HAP-1 (cell line): Measurements from ENCODE around the gene CR1.
"Not testable (repeated sequence)": the region's sequence is repeated elsewhere in the genome, so short reads cannot be mapped to it uniquely, and the experiment has no call there.

Experiments
- DNase-seq, 2 experiments: peaks; one replicate each; pipeline ENCODE4 v3.0.0-alpha.2; 2016 to 2020; ENCODE audit warnings: low spot score in 2 of 2
- H3K27me3 ChIP-seq: fragments of 250-450 bp; sonication (Bioruptor Pico); 2 replicates; pipeline ENCODE4 v1.5.1; 2020; ENCODE audit warnings: low read depth, mild to moderate bottlenecking, moderate library complexity
- H3K36me3 ChIP-seq: fragments of 250-450 bp; sonication (Bioruptor Pico); replicated peaks from 2 replicates; pipeline ENCODE4 v1.5.1; 2020; ENCODE audit warnings: mild to moderate bottlenecking
- H3K4me1 ChIP-seq: fragments of 250-450 bp; sonication (Bioruptor Pico); 2 replicates; pipeline ENCODE4 v1.5.1; 2020; ENCODE audit warnings: mild to moderate bottlenecking
- H3K4me3 ChIP-seq: fragments of 250-450 bp; sonication (Bioruptor Pico); 2 replicates; pipeline ENCODE4 v1.5.1; 2020; ENCODE audit warnings: mild to moderate bottlenecking, moderate library complexity
- H3K9me3 ChIP-seq: fragments of 250-450 bp; sonication (Bioruptor Pico); 2 replicates; pipeline ENCODE4 v1.5.1; 2020; ENCODE audit warnings: mild to moderate bottlenecking, moderate library complexity
- in situ Hi-C: fragments of 300-500 bp; cut with MboI; formaldehyde crosslinking; loops from 3 replicates; pipeline ENCODE4 v1.14.3; 2020; ENCODE audit warnings: low sequenced_read_pairs, inconsistent platforms, mixed read lengths

The CR1 gene

GRCh38 chr1:207646171-207646570, 150.2 kb downstream of the CR1 start:
- Histone ChIP-seq H3K36me3 (no peaks in the 10 kb centered on the region), H3K4me3 (no peak overlapping the region), H3K27me3 (no peaks in the 10 kb centered on the region), H3K9me3 (no peaks in the 10 kb centered on the region), H3K4me1 (no peaks in the 10 kb centered on the region)
- in situ Hi-C loops: no loop called here
- no peak for DNase-seq

GRCh38 chr1:207646944-207647579, 151.1 kb downstream of the CR1 start:
- Histone ChIP-seq H3K4me1 (no peaks in the 10 kb centered on the region), H3K4me3 (no peak overlapping the region), H3K27me3 (no peaks in the 10 kb centered on the region), H3K9me3 (no peaks in the 10 kb centered on the region), H3K36me3 (no peaks in the 10 kb centered on the region)
- in situ Hi-C loops: no loop called here
- no peak for DNase-seq

DNA sequence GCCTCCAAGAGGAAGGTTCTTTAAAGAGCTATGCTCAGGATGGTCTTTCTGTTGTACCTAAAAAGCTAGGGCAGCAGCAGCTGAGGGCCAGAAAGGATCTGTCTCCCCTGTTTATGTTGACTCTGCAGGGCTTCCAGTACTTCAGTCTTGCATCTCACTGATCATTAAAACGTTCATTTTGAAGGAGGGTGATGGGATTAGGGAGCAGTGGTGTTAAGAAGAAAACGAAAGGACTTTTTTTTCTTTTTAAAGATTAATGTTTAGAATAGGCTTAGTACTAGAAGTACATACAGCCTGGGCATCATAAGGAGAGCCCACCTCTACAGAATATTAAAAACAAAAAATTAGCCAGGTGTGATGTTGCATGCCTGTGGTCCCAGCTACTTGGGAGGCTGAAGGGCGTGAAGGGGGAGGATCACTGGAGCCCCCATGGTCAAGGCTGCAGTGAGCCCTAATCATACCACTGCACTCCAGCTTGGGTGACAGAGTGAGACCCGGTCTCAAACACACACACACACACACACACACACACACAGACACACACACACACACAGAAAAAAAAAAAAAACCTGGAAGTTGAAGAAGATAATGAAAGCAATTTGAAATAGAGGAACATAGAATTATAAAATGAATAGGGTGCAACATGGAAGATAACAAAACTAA, 151.8 kb downstream of the CR1 start:
- Histone ChIP-seq H3K27me3 (no peaks in the 10 kb centered on the region), H3K4me1 (no peaks in the 10 kb centered on the region), H3K36me3 (no peaks in the 10 kb centered on the region), H3K4me3 (no peak overlapping the region), H3K9me3 (no peaks in the 10 kb centered on the region)
- in situ Hi-C loops: no loop called here
- no peak for DNase-seq

DNA sequence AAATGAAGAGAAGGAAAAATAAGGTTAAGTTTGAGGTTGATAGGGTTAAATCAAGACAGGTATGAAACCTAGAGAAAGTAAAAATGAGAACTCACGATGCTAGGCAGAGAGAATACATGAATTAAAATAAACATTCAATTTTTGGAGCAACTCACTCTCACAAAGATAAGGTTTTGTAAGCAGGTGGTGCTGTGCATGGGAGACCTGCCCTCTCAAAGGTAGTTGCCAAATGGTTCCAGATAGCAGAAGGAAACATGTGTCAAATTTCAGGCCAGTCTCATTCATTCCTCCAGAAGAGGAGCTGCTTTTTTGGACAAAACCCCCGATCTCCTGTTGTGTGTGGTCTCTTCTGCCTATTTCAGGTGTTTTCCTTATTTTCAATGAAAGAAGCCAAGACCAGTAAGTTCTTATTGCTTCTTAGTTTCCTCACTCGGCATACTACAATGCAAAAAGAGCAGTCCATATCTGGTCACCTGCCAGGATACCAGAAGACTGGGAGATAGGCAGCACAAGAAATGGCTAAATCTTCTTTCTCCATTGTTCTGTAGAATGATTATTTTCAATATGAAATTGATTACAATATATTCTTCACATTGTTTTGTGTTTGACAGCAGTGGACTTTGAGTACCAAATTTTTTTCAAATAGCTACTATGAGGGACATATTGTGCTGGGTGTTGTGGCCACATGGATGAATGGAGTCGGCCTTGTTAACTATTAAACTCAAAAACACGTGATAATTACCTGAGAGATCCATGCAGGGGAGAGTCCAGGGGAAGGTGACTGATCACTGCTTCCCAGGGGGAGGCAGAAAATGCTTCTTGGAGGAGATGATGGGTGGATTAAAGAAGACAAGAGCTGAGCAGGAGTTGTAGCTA, 152.6 kb downstream of the CR1 start:
- in situ Hi-C loops: no loop called here
- DNase-seq: no peak
- Histone ChIP-seq H3K4me3 (no peak overlapping the region), H3K4me1 (no peaks in the 10 kb centered on the region), H3K36me3 (no peaks in the 10 kb centered on the region), H3K27me3 (no peaks in the 10 kb centered on the region), H3K9me3 (no peaks in the 10 kb centered on the region)

DNA sequence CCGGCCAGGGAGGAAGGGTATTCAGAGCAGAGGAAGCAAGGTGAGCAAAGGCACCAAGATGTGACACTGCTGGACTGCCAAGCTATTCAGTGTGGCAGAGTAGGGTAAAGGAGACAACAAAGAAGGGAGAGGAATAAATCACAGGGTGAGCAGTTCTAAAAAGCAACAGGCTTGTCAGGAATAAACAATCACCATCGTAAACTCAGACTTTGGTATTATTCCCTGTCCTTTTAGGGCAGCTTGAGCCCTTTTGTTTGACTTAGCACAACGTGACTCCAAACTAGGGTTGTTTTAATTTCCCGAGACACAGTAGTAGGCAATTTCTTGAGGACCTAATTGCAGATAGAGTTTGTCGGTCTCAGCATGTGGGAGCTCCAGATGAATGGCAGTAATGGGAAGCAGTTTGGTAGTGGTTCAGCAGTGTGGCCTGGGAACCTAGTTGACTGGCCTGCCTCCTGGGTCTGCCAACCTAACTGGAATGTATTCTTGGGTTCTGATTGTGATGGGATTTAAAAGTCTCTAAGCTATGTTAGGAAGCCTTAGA, 153.3 kb downstream of the CR1 start:
- Histone ChIP-seq H3K36me3 (no peaks in the 10 kb centered on the region), H3K9me3 (no peaks in the 10 kb centered on the region), H3K4me3 (no peak overlapping the region), H3K27me3 (no peaks in the 10 kb centered on the region; the same call in 1 of the 2 replicates), H3K4me1 (no peaks in the 10 kb centered on the region)
- in situ Hi-C loops: no loop called here
- DNase-seq: no peak

DNA sequence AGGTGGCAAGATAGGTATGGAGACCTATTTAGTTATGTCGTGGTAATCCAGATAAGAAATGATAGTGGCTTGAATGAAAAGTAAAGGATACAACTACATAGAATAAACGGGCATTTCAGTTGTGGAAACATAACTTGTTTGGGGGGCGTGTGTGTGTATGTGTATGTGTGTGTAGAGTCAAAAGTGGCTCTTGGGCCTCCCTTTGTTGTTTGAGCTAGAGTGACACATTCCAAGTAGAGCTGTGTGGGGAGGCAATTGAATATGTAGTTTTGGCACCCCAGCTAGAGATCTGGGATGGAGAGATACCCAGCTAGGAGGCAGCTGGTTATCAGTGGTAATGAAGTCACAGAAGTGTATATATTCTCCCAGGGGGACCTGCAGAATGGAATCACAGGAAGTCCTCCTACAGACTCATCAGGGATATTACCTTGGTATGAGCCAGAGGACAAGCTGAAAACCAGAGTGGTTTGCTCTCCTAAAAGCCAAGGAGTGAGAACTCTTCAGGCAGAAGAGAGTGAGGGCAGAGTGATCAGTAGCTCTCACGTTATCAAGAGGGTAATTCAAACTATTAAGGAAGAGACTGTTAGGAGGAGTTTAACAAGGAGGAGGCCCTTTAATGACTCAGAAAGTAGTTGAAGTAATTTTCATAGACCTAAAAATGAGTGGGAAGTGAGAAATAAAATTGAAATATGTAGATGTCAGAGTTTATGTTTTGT, 154.1 kb downstream of the CR1 start:
- Histone ChIP-seq H3K4me1 (no peaks in the 10 kb centered on the region), H3K4me3 (no peak overlapping the region), H3K36me3 (no peaks in the 10 kb centered on the region), H3K27me3 (no peaks in the 10 kb centered on the region; the same call in 1 of the 2 replicates), H3K9me3 (no peaks in the 10 kb centered on the region)
- DNase-seq: no peak
- in situ Hi-C loops: no loop called here

GRCh38 chr1:207651583-207651982, 155.6 kb downstream of the CR1 start:
- H3K9me3 ChIP-seq: no peaks in the 10 kb centered on the region
- in situ Hi-C loops: no loop called here
- H3K4me1 ChIP-seq: no peaks in the 10 kb centered on the region
- DNase-seq: no peak
- H3K4me3 ChIP-seq: no peak overlapping the region
- no peaks in the 10 kb centered on the region for H3K36me3 ChIP-seq
- H3K27me3 ChIP-seq: no peaks in the 10 kb centered on the region; the same call in 1 of the 2 replicates

DNA sequence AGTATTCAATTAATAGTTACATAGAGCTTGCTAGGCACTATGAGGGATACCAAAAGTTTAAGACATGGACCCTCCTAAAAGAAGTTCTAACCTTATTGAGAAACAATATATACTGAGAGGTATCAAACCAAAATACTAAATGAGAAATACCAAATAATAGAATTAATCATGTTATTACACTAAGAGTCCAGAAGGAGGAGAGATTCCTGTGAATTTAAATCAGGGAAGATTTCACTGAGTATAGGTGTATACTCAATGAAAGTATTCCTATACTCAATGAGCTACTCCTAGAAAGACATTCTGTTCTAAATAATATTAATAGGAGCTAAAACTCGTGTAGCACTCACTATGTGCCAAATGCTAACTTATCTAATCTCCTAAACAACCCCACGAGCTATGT, 158.4 kb downstream of the CR1 start:
- no peak overlapping the region for H3K4me3 ChIP-seq
- no peaks in the 10 kb centered on the region; the same call in 1 of the 2 replicates for H3K27me3 ChIP-seq

GRCh38 chr1:207658408-207658807, 162.5 kb downstream of the CR1 start:
- no peaks in the 10 kb centered on the region for H3K36me3 ChIP-seq
- no peak for DNase-seq
- in situ Hi-C loops: no loop called here
- H3K4me1 ChIP-seq: no peaks in the 10 kb centered on the region
- H3K9me3 ChIP-seq: no peaks in the 10 kb centered on the region
- peaks cover 3% of the 10 kb centered on the region; the same call in 1 of the 2 replicates for H3K27me3 ChIP-seq
- no peak overlapping the region for H3K4me3 ChIP-seq

More for the DNA sequence above, 158.4 kb downstream of the CR1 start:
- H3K4me1 ChIP-seq: no peaks in the 10 kb centered on the region
- no peaks in the 10 kb centered on the region for H3K36me3 ChIP-seq
- in situ Hi-C loops: no loop called here
- DNase-seq: no peak
- H3K9me3 ChIP-seq: no peaks in the 10 kb centered on the region

GRCh38 chr1:207658904-207659485, 163.0 kb downstream of the CR1 start:
- H3K27me3 ChIP-seq: peaks cover 3% of the 10 kb centered on the region; the same call in 1 of the 2 replicates
- no peak for DNase-seq
- no peak overlapping the region for H3K4me3 ChIP-seq
- H3K4me1 ChIP-seq: no peaks in the 10 kb centered on the region
- no peaks in the 10 kb centered on the region for H3K36me3 ChIP-seq
- no peaks in the 10 kb centered on the region for H3K9me3 ChIP-seq
- in situ Hi-C loops: no loop called here

- peak in 1 of 2 experiments; percentile 20 for DNase-seq
- no peaks in the 10 kb centered on the region for H3K4me1 ChIP-seq
- H3K9me3 ChIP-seq: no peaks in the 10 kb centered on the region
- in situ Hi-C loops: no loop called here
- no peak overlapping the region for H3K4me3 ChIP-seq
- H3K36me3 ChIP-seq: no peaks in the 10 kb centered on the region
- H3K27me3 ChIP-seq: 0 out of 2 replicates have a peak, but pooled peaks cover 3% of the 10 kb centered on the region
These were observed 163.7 kb downstream of the CR1 start for GRCh38 chr1:207659545-207660153.

DNA sequence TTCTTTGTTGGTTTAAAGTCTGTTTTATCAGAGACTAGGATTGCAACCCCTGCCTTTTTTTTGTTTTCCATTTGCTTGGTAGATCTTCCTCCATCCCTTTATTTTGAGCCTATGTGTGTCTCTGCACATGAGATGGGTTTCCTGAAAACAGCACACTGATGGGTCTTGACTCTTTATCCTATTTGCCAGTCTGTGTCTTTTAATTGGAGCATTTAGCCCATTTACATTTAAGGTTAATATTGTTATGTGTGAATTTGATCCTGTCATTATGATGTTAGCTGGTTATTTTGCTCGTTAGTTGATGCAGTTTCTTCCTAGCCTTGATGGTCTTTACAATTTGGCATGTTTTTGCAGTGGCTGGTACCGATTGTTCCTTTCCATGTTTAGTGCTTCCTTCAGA, 165.5 kb downstream of the CR1 start:
- DNase-seq, H3K9me3 ChIP-seq, H3K27me3 ChIP-seq, H3K4me3 ChIP-seq, H3K36me3 ChIP-seq, H3K4me1 ChIP-seq, in situ Hi-C loops: not testable (repeated sequence)

GRCh38 chr1:207666342-207666741, 170.4 kb downstream of the CR1 start:
- no peaks in the 10 kb centered on the region for H3K9me3 ChIP-seq
- H3K27me3 ChIP-seq: peaks cover 17% of the 10 kb centered on the region
- in situ Hi-C loops: no loop called here
- no peak overlapping the region for H3K4me3 ChIP-seq
- no peaks in the 10 kb centered on the region for H3K4me1 ChIP-seq
- H3K36me3 ChIP-seq: no peaks in the 10 kb centered on the region
- DNase-seq: no peak
